Lower leg skin (tissue), 3 donors: ENCODE measurements around the gene RAD18.

Experiments used
- CTCF ChIP-seq, 3 donors: fragments of 450-650 bp; IDR thresholded peaks; one replicate each; pipeline ENCODE4 v1.5.1; 2016; ENCODE audit warnings: antibody characterized with exemption in 3 of 3, mild to moderate bottlenecking in 3 of 3, moderate library complexity in 2 of 3
- POLR2A ChIP-seq, 2 donors: fragments of 450-650 bp; IDR thresholded peaks; one replicate each; pipeline ENCODE4 v1.6.1; 2016 to 2017; ENCODE audit warnings: antibody characterized with exemption in 2 of 2, mild to moderate bottlenecking in 1 of 2, moderate library complexity in 1 of 2

DNA sequence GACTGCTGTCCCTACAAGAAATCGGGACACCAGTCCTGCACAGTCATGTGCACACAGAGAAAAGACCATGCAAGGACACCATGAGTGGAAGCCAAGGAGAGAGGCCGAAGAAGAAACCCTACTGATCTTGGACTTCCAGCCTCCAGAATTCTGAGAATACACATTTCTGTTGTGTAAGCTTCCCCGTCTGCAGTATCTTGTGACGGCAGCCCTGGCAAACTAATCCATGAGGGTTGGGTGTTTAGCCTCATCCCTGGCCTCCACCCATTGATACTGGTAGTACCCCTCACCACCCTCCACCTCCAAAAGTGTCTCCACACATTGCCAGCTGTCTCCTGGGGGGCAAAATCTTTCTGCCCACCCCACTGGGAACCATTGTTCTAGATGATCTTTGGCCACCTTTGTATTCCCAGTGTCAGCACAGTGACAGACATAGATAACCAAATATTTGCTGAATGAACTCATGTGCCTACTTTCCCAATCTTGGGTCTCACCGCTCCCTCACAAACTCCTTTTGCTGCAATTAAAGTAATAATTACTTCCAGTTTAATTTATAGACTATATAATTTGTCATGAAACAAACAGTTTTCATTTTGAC lies 83.8 kb downstream of the RAD18 start:
- TF ChIP-seq CTCF (IDR thresholded peaks at IDR 0.05): no peak
- no peak for TF ChIP-seq POLR2A (IDR thresholded peaks at IDR 0.05)
